ENCODE data around the gene FBXO4.

GRCh38 chr5:41908374-41909079, 16.6 kb upstream of the FBXO4 start:
- no peak for TF ChIP-seq CTCF (IDR thresholded peaks at IDR 0.05)
- TF ChIP-seq POLR2A (IDR thresholded peaks at IDR 0.05): no peak
- no peak for TF ChIP-seq POLR2AphosphoS5 (IDR thresholded peaks at IDR 0.05)
